BJ (cell line): Measurements from ENCODE around the gene VPS18. TPM values are rescaled to one million over a fixed set of nuclear protein-coding genes. Genes with fewer than 3 reads are reported as not detected.

ENCODE experiments used
- CTCF ChIA-PET: fragments of 350-600 bp; formaldehyde crosslinking; extraction: SDS; loops from one replicate; lab custom pipeline; 2021; ENCODE audit warnings: antibody characterized with exemption, inconsistent platforms; lab: Yijun Ruan, JAX
- POLR2A ChIA-PET: fragments of 300-600 bp; sonication (Branson Sonifier 250); formaldehyde crosslinking; extraction: SDS; loops from one replicate; lab custom pipeline; 2021; ENCODE audit warnings: antibody characterized with exemption; lab: Charles Lee
- DNase-seq: peaks from one replicate; pipeline ENCODE4 v3.0.0-alpha.2; 2011; ENCODE audit warnings: low read depth
- H3K27me3 ChIP-seq: 2 replicates; pipeline ENCODE4 v1.6.0; 2011; ENCODE audit warnings: low read length; ENCODE audit not compliant: control insufficient read depth, insufficient read depth
- H3K36me3 ChIP-seq: 2 replicates; pipeline ENCODE4 v1.5.1; 2011; ENCODE audit warnings: low read length; ENCODE audit not compliant: control insufficient read depth, insufficient read depth
- H3K4me3 ChIP-seq: 2 replicates; pipeline ENCODE4 v1.5.1; 2011; ENCODE audit warnings: low read depth, mild to moderate bottlenecking, control low read depth, low read length
- CTCF ChIP-seq: IDR thresholded peaks from 2 replicates; pipeline ENCODE4 v1.5.1; 2011; ENCODE audit warnings: low read depth, mild to moderate bottlenecking, control low read depth, inconsistent platforms, low read length, moderate library complexity; ENCODE audit not compliant: insufficient read depth
- polyA plus RNA-seq: library from polyadenylated mRNA; depleted of rRNA; stranded (reverse); fragments of >200 nt; gene quantifications from 2 replicates; pipeline ENCODE4 v1.2.3, GENCODE V29; 2011; rRNA removed
- small RNA-seq: library from RNA; depleted of rRNA; stranded (forward); fragments of <200 nt; gene quantifications from one replicate; pipeline ENCODE3, GENCODE V24; 2012; ENCODE audit warnings: low replicate concordance, low read depth; ENCODE audit not compliant: insufficient read length

The VPS18 gene
- polyA plus RNA-seq, 1 experiment, result 28.4 TPM

- H3K36me3 ChIP-seq, result peaks cover 16% of the 10 kb centered on the region
- POLR2A ChIA-PET, result no interaction called here
- no peak overlapping the region for H3K4me3 ChIP-seq
- CTCF ChIA-PET, result interaction anchor here (0.6 to 7.8 kb wide), 4 partner anchors 10 to 91 kb away, joined by 3 to 77 read pairs (median 3); partner anchors contain the start of gene VPS18
- H3K27me3 ChIP-seq, result no peaks in the 10 kb centered on the region
- TF ChIP-seq CTCF, result no peak
- DNase-seq, result no peak
These were observed 57.5 kb downstream of the VPS18 start for GRCh38 chr15:40951764-40952163.

GRCh38 chr15:40952301-40952900, 58.2 kb downstream of the VPS18 start:
- ChIA-PET POLR2A (interaction anchor here (0.6 to 1.5 kb wide), 4 partner anchors 10 to 43 kb away, joined by 4 to 8 read pairs (median 6); no protein-coding TSS in a partner anchor), CTCF (interaction anchor here (0.6 to 7.8 kb wide), 8 partner anchors 10 to 92 kb away, joined by 3 to 77 read pairs (median 3); no protein-coding TSS in a partner anchor)
- DNase-seq, result no peak
- Histone ChIP-seq H3K27me3 (no peaks in the 10 kb centered on the region), H3K36me3 (peaks cover 19% of the 10 kb centered on the region), H3K4me3 (peak overlapping the region; percentile 92)
- no peak for TF ChIP-seq CTCF

DNA sequence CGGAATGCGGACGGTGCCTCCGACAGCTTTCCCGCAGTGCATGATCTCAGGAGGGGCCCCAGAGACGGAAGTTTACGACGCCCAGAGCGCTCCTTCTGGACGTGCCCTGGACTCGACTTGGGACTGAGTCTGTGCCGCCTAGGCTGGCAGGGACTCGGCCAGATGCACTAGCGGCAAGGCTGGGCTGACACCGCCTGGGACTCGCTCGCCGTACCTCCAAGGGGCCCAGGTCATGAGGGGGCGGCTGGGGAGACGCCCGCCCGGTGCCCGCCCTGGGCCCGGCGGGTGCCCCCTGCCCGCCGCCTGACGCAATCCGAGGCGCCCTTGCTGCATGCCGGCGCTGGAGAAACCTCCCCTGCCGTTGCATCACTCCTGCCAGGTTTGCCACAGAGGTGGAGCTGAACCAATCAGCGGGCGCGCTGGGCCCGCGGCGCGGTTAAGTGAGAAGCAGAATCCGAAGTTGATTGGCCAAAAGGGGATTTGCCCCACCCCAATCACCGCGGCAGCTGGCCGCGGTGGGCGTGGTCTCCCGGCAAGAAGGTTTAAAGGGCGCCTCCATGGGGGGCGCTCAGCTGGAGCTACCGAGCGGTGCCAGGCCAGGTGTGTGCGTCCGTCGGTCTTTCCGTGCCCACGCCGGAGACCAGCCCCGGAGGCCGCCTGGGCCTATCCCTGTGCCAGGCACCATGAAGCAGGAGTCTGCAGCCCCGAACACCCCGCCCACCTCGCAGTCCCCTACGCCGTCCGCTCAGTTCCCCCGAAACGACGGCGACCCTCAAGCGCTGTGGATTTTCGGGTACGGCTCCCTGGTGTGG, 58.9 kb downstream of the VPS18 start, which contains the start of gene CHAC1:
CHAC1 (plus strand) TSS at position 571 of the 812 bp plus-strand sequence; CDS start at position 684, 113 bp downstream.
- Histone ChIP-seq H3K4me3 (peak within 1 kb of the TSS; percentile 92), H3K36me3 (peaks cover 19% of the 10 kb centered on the region), H3K27me3 (no peaks in the 10 kb centered on the region)
- POLR2A ChIA-PET, result interaction anchor here (0.6 to 1.5 kb wide), 7 partner anchors 11 to 694 kb away, joined by 3 to 8 read pairs (median 4); no protein-coding TSS in a partner anchor
- CTCF ChIA-PET, result interaction anchor here (0.7 to 7.8 kb wide), 10 partner anchors 10 to 70 kb away, joined by 3 to 77 read pairs (median 3); no protein-coding TSS in a partner anchor
- peak; percentile 87 for DNase-seq
- no peak for TF ChIP-seq CTCF

Small RNA genes within 50 kb of the gene (small RNA-seq; reads per million reads assigned to genes)
- gene AC025166.1 (not detected), gene ISCA1P4 (not detected)

Other genes with a start within 250 kb of the VPS18 start
- 8.9 TPM in 2 replicates for gene RAD51, start 199.3 kb upstream of the VPS18 start, polyA plus RNA-seq
- 25.1 and 28.3 TPM in 2 replicates for gene RMDN3, start 139.2 kb upstream of the VPS18 start, polyA plus RNA-seq
- 2.5 and 3.1 TPM in 2 replicates for gene GCHFR, start 130.4 kb upstream of the VPS18 start, polyA plus RNA-seq
- gene C15orf62, start 124.5 kb upstream of the VPS18 start, polyA plus RNA-seq, result 0.04 TPM in 1 of 2 replicates, not detected in the other
- gene ZFYVE19, start 87.4 kb upstream of the VPS18 start, polyA plus RNA-seq, result 22.6 and 31.9 TPM in 2 replicates
- gene DNAJC17, start 87.0 kb upstream of the VPS18 start, polyA plus RNA-seq, result 30.8 and 37.1 TPM in 2 replicates
- not detected in 2 replicates for gene PPP1R14D, start 65.7 kb upstream of the VPS18 start, polyA plus RNA-seq
- 0.22 and 1.1 TPM in 2 replicates for gene SPINT1, start 50.4 kb upstream of the VPS18 start, polyA plus RNA-seq
- 0.13 and 0.28 TPM in 2 replicates for gene RHOV, start 20.2 kb upstream of the VPS18 start, polyA plus RNA-seq
- gene DLL4, start 34.9 kb downstream of the VPS18 start, polyA plus RNA-seq, result 0.32 and 0.47 TPM in 2 replicates
- gene CHAC1, start 59.0 kb downstream of the VPS18 start, polyA plus RNA-seq, result 107 and 155 TPM in 2 replicates
- gene INO80, start 221.8 kb downstream of the VPS18 start, polyA plus RNA-seq, result 4.3 and 5.2 TPM in 2 replicates